HepG2 (cell line): Measurements from ENCODE around the gene MCM8. TPM values are rescaled to one million over a fixed set of nuclear protein-coding genes. Genes with fewer than 3 reads are reported as not detected.
A peak's percentile ranks its signal among the peaks of the same experiment; 100 is the strongest.

Source experiments
- CEBPG ChIP-seq: IDR thresholded peaks from 2 replicates; pipeline ENCODE4 v1.6.1; 2016
- CHCHD3 ChIP-seq: sonication (generic); formaldehyde crosslinking; IDR thresholded peaks from 2 replicates; pipeline ENCODE4 v1.8.0; 2022; ENCODE audit warnings: mild to moderate bottlenecking, missing genetic modification reagents, moderate library complexity
- EP300 ChIP-seq, 3 experiments: sonication (generic) in 1 of 3; formaldehyde crosslinking in 1 of 3; IDR thresholded peaks; 2 replicates each; pipeline versions ENCODE4 v1.5.1 to v1.6.1; 2011 to 2020; ENCODE audit warnings: low read depth in 2 of 3, low read length in 2 of 3, borderline replicate concordance in 1 of 3, improper control_type of control experiment in 1 of 3, mild to moderate bottlenecking in 1 of 3, missing genetic modification reagents in 1 of 3, moderate library complexity in 1 of 3
- FOXA1 ChIP-seq, 2 experiments: fragments of 450-650 bp in 1 of 2; sonication (generic) in 1 of 2; formaldehyde crosslinking in 1 of 2; IDR thresholded peaks; 2 replicates each; pipeline versions ENCODE4 v1.4.0 to v1.6.1; 2016 to 2020; ENCODE audit warnings: missing genetic modification reagents in 1 of 2
- MTA3 ChIP-seq: sonication (generic); formaldehyde crosslinking; IDR thresholded peaks from 2 replicates; pipeline ENCODE4 v1.4.0; 2020; ENCODE audit warnings: missing genetic modification reagents
- MYNN ChIP-seq: sonication (generic); formaldehyde crosslinking; IDR thresholded peaks from 2 replicates; pipeline ENCODE4 v1.4.0; 2020; ENCODE audit warnings: mild to moderate bottlenecking, low read depth, missing genetic modification reagents
- MYPOP ChIP-seq: sonication (generic); formaldehyde crosslinking; IDR thresholded peaks from 2 replicates; pipeline ENCODE4 v1.8.1; 2023; ENCODE audit warnings: mild to moderate bottlenecking, moderate library complexity, missing genetic modification reagents
- NFYB ChIP-seq: sonication (generic); formaldehyde crosslinking; IDR thresholded peaks from 2 replicates; pipeline ENCODE4 v1.4.0; 2020; ENCODE audit warnings: missing genetic modification reagents
- NR2F6 ChIP-seq, 2 experiments: IDR thresholded peaks; 2 replicates each; pipeline ENCODE4 v1.6.1; 2016; ENCODE audit warnings: antibody characterized with exemption in 1 of 2, mild to moderate bottlenecking in 1 of 2
- RAD21 ChIP-seq: fragments of 450-650 bp; formaldehyde crosslinking; IDR thresholded peaks from 2 replicates; pipeline ENCODE4 v1.5.0; 2020; ENCODE audit warnings: mild to moderate bottlenecking
- RELA ChIP-seq: sonication (generic); formaldehyde crosslinking; IDR thresholded peaks from 2 replicates; pipeline ENCODE4 v1.4.0; 2020; ENCODE audit warnings: missing genetic modification reagents
- SMARCC2 ChIP-seq: fragments of 450-650 bp; IDR thresholded peaks from 2 replicates; pipeline ENCODE4 v1.6.1; 2017; ENCODE audit warnings: antibody characterized with exemption, mild to moderate bottlenecking
- SRSF1 ChIP-seq: fragments of 200-400 bp; formaldehyde crosslinking; optimal IDR thresholded peaks from 2 replicates; pipeline ENCODE3; 2017; ENCODE audit warnings: mild to moderate bottlenecking, low read depth, low read length, moderate library complexity
- TFE3 ChIP-seq: IDR thresholded peaks from 2 replicates; pipeline ENCODE4 v1.6.1; 2016
- TOPORS ChIP-seq: sonication (generic); formaldehyde crosslinking; IDR thresholded peaks from 2 replicates; pipeline ENCODE4 v1.8.0; 2023; ENCODE audit warnings: mild to moderate bottlenecking, missing genetic modification reagents
- XRCC5 ChIP-seq: fragments of 200-400 bp; formaldehyde crosslinking; optimal IDR thresholded peaks from 2 replicates; pipeline ENCODE3; 2017; ENCODE audit warnings: mild to moderate bottlenecking, low read length
- YEATS2 ChIP-seq: sonication (generic); formaldehyde crosslinking; IDR thresholded peaks from 2 replicates; pipeline ENCODE4 v1.4.0; 2020; ENCODE audit warnings: missing genetic modification reagents, borderline replicate concordance
- YEATS4 ChIP-seq: sonication (generic); formaldehyde crosslinking; IDR thresholded peaks from 2 replicates; pipeline ENCODE4 v1.4.0; 2020; ENCODE audit warnings: missing genetic modification reagents, borderline replicate concordance
- ZFP36L1 ChIP-seq: sonication (generic); formaldehyde crosslinking; IDR thresholded peaks from 2 replicates; pipeline ENCODE4 v1.8.0; 2022; ENCODE audit warnings: mild to moderate bottlenecking, missing genetic modification reagents, moderate library complexity
- ZNF207 ChIP-seq: fragments of 450-650 bp; IDR thresholded peaks from 2 replicates; pipeline ENCODE4 v1.6.1; 2016; ENCODE audit warnings: antibody characterized with exemption, borderline replicate concordance
- ZNF326 ChIP-seq: sonication (generic); formaldehyde crosslinking; IDR thresholded peaks from 2 replicates; pipeline ENCODE4 v1.4.0; 2020; ENCODE audit warnings: missing genetic modification reagents, borderline replicate concordance
- ZNF350 ChIP-seq: sonication (generic); formaldehyde crosslinking; IDR thresholded peaks from 2 replicates; pipeline ENCODE4 v1.4.0; 2020; ENCODE audit warnings: mild to moderate bottlenecking, low read depth, missing genetic modification reagents, borderline replicate concordance
- ZNF510 ChIP-seq: sonication (generic); formaldehyde crosslinking; IDR thresholded peaks from 2 replicates; pipeline ENCODE4 v1.4.0; 2020; ENCODE audit warnings: low read depth, mild to moderate bottlenecking, missing genetic modification reagents
- ZNF567 ChIP-seq: sonication (generic); formaldehyde crosslinking; IDR thresholded peaks from 2 replicates; pipeline ENCODE4 v1.8.1; 2023; ENCODE audit warnings: mild to moderate bottlenecking, missing genetic modification reagents, borderline replicate concordance
- ZNF577 ChIP-seq: sonication (generic); formaldehyde crosslinking; IDR thresholded peaks from 2 replicates; pipeline ENCODE4 v1.4.0; 2020; ENCODE audit warnings: mild to moderate bottlenecking, low read depth, missing genetic modification reagents, borderline replicate concordance
- ZNF589 ChIP-seq: sonication (generic); formaldehyde crosslinking; conservative IDR thresholded peaks from 2 replicates; pipeline ENCODE4 v1.8.0; 2022; ENCODE audit warnings: mild to moderate bottlenecking, moderate library complexity, missing genetic modification reagents
- ZNF788 ChIP-seq: sonication (generic); formaldehyde crosslinking; IDR thresholded peaks from 2 replicates; pipeline ENCODE4 v1.5.0; 2020; ENCODE audit warnings: mild to moderate bottlenecking, missing genetic modification reagents, borderline replicate concordance
- ZNF83 ChIP-seq: sonication (generic); formaldehyde crosslinking; IDR thresholded peaks from 2 replicates; pipeline ENCODE4 v1.4.0; 2020; ENCODE audit warnings: missing genetic modification reagents, mild to moderate bottlenecking, borderline replicate concordance
- ZNF878 ChIP-seq: sonication (generic); formaldehyde crosslinking; IDR thresholded peaks from 2 replicates; pipeline ENCODE4 v1.8.1; 2023; ENCODE audit warnings: mild to moderate bottlenecking, missing genetic modification reagents, moderate library complexity
- polyA plus RNA-seq, 8 experiments: library from polyadenylated mRNA; depleted of rRNA in 3 of 8; stranded (reverse) in 7 of 8; unstranded in 1 of 8; fragments of >200 nt; fragmentation: Illumina TruSeq in 4 of 8; extraction: Trizol in 4 of 8; gene quantifications; 2 replicates each; pipeline versions ENCODE4 v1.2.1 to v1.2.3, GENCODE V29; 2011 to 2016; ENCODE audit warnings: low read depth in 4 of 8, missing spikeins in 1 of 8, mixed read lengths in 1 of 8; ENCODE audit not compliant: insufficient read depth in 1 of 8
- total RNA-seq, 5 experiments: library from RNA; depleted of rRNA; stranded (reverse); fragments of >200 nt; fragmentation: Illumina TruSeq; extraction: Trizol; gene quantifications; 2 replicates each; pipeline ENCODE4 v1.2.3, GENCODE V29; 2016; ENCODE audit warnings: low read depth in 1 of 5

MCM8 gene
- total and polyA plus RNA-seq, 2 of the 13 experiments (the other 11 are each of a cell fraction or from before 2014, with no cell fraction given), result 11.5 to 59.3 TPM

GRCh38 chr20:5950271-5951031 is at the start of gene MCM8, which contains the start of gene TRMT6 (continued):
- TF ChIP-seq MYNN (CRISPR knock-in tag) (peak; percentile 96; the same call in 1 of the 2 replicates), RAD21 (CRISPR knock-in tag) (peak; percentile 60), ZNF788 (CRISPR knock-in tag) (peak; percentile 94), ZNF878 (peak; percentile 97), CEBPG (CRISPR knock-in tag) (peak; percentile 67), ZNF577 (no peak), NFYB (CRISPR knock-in tag) (peak; percentile 100), CHCHD3 (peak; percentile 35; the same call in 1 of the 2 replicates), ZFP36L1 (CRISPR knock-in tag) (peak; percentile 97), MTA3 (CRISPR knock-in tag) (no peak), ZNF567 (peak; percentile 91), YEATS2 (peak; percentile 100), RELA (peak; percentile 65; the same call in 1 of the 2 replicates), YEATS4 (CRISPR knock-in tag) (peak; percentile 96), ZNF83 (CRISPR knock-in tag) (0 out of 2 replicates have a peak, but pooled peaks have one; percentile 65), EP300 (IDR thresholded peaks at IDR 0.05; ENCODE audit: low read depth in 2 of 2, low read length in 2 of 2) (peak in 1 of 2 experiments; percentile 34; a peak in 1 of 4 replicates), EP300 (CRISPR knock-in tag; IDR thresholded peaks at IDR 0.05; ENCODE audit: borderline replicate concordance) (peak; percentile 81), TFE3 (CRISPR knock-in tag) (peak; percentile 91), MYPOP (CRISPR knock-in tag) (peak; percentile 85; the same call in 1 of the 2 replicates), XRCC5 (peak; percentile 93), TOPORS (peak; percentile 92), ZNF350 (CRISPR knock-in tag) (peak; percentile 97), ZNF510 (peak; percentile 96), SRSF1 (peak; percentile 79), ZNF589 (peak; percentile 44; the same call in 1 of the 2 replicates), FOXA1 (IDR thresholded peaks at IDR 0.05) (no peak), FOXA1 (CRISPR knock-in tag; IDR thresholded peaks at IDR 0.05) (peak; percentile 61; the same call in 1 of the 2 replicates), ZNF326 (no peak), NR2F6 (IDR thresholded peaks at IDR 0.05) (no peak), NR2F6 (CRISPR knock-in tag; IDR thresholded peaks at IDR 0.05) (peak; percentile 77), SMARCC2 (no peak), ZNF207 (no peak)
